Ovary (tissue), 9 donors: ENCODE results near the gene PPARD. TPM values are rescaled to one million over a fixed set of nuclear protein-coding genes. Genes with fewer than 3 reads are reported as not detected.
A peak's percentile ranks its signal among the peaks of the same experiment; 100 is the strongest.

Experiments used
- DNase-seq, 5 donors: peaks; one replicate each; pipeline ENCODE4 v3.0.0-alpha.2; 2019 to 2020
- H3K27ac ChIP-seq, 2 donors: fragments of 200-600 bp; one replicate each; pipeline versions ENCODE4 v1.5.1 to v1.8.0; 2019 to 2022
- H3K27me3 ChIP-seq: fragments of 200-600 bp; one replicate; pipeline ENCODE4 v1.8.0; 2022
- H3K36me3 ChIP-seq: fragments of 200-600 bp; sonication (generic); one replicate; pipeline ENCODE4 v1.5.1; 2019
- H3K4me1 ChIP-seq: one replicate; pipeline ENCODE4 v1.8.1; 2013; ENCODE audit warnings: mild to moderate bottlenecking, moderate library complexity; ENCODE audit not compliant: insufficient read depth
- H3K4me3 ChIP-seq: fragments of 200-600 bp; sonication (generic); one replicate; pipeline ENCODE4 v1.5.1; 2017
- H3K9me3 ChIP-seq, 2 donors: fragments of 200-600 bp in 1 of 2; sonication (generic) in 1 of 2; one replicate each; pipeline versions ENCODE4 v1.5.1 to v1.8.1; 2013 to 2019; ENCODE audit warnings: mild to moderate bottlenecking in 1 of 2, moderate library complexity in 1 of 2
- CTCF ChIP-seq, 3 donors: fragments of 450-650 bp in 2 of 3; fragments of 200-600 bp in 1 of 3; IDR thresholded peaks; one replicate each; pipeline versions ENCODE4 v1.5.1 to v1.8.0; 2016 to 2022; ENCODE audit warnings: antibody characterized with exemption in 3 of 3, mild to moderate bottlenecking in 1 of 3
- EP300 ChIP-seq: sonication (generic); formaldehyde crosslinking; IDR thresholded peaks from one replicate; pipeline ENCODE4 v1.6.1; 2017; ENCODE audit warnings: antibody characterized with exemption
- POLR2A ChIP-seq: fragments of 450-650 bp; IDR thresholded peaks from one replicate; pipeline ENCODE4 v1.6.1; 2017; ENCODE audit warnings: antibody characterized with exemption, mild to moderate bottlenecking, moderate library complexity
- WGBS, 3 donors: extraction: QIAGEN DNeasy Blood & Tissue Kit in 1 of 3; methylation state at CpG; one replicate each; pipeline versions ENCODE4 v1.1.5 to v1.1.7; 2013 to 2017; 5-methylcytosine and 5-hydroxymethylcytosine counted together
- intact Hi-C, 4 donors: fragments of 100-400 bp; cut with DNase I; formaldehyde crosslinking; loops; one replicate each; pipeline versions ENCODE4 v1.11.0 to v1.15.1; 2022 to 2023
- polyA plus RNA-seq, 2 donors: library from polyadenylated mRNA; stranded (reverse); fragments of 200-250 nt in 1 of 2; fragments of 350-450 nt in 1 of 2; fragmentation: Illumina TruSeq in 1 of 2; extraction: RNeasy Lipid Tissue Mini Kit (QIAGEN cat#74804) in 1 of 2; gene quantifications; one replicate each; pipeline ENCODE4 v1.2.3, GENCODE V29; 2013 to 2014
- total RNA-seq, 7 donors: library from RNA; depleted of rRNA in 2 of 7; stranded (reverse); fragments of >200 nt in 2 of 7; fragmentation: NEBNext Ultra II Directional in 3 of 7; extraction: Animal tissue kit (Norgen Biotek cat#: 25700) in 3 of 7; gene quantifications; one replicate each; pipeline versions ENCODE4 v1.1.0 to v1.2.4, GENCODE V29; 2016 to 2023
- donor health status: DM: no; HTN: no; CAD: no; lungs with moderate emphysema.
- donor health status: DM: no; HTN: no; CAD: no.
- donor health status: Bipolar disorder and iron deficiency.
- donor health status: DM: yes; HTN: yes; CAD: no.
- donor health status: DM: no; HTN: no; CAD: no.
- donor health status: DM: yes; HTN: yes; CAD: no.

The PPARD gene
- total and polyA plus RNA-seq, 9 donors = 7.9 to 55.9 (median 25.0) TPM

GRCh38 chr6:35352735-35353134 lies 10.4 kb downstream of the PPARD start:
- WGBS, 3 donors = 95 to 100% (median 99%) methylated on average over 2 of the region's 2 CpGs

DNA sequence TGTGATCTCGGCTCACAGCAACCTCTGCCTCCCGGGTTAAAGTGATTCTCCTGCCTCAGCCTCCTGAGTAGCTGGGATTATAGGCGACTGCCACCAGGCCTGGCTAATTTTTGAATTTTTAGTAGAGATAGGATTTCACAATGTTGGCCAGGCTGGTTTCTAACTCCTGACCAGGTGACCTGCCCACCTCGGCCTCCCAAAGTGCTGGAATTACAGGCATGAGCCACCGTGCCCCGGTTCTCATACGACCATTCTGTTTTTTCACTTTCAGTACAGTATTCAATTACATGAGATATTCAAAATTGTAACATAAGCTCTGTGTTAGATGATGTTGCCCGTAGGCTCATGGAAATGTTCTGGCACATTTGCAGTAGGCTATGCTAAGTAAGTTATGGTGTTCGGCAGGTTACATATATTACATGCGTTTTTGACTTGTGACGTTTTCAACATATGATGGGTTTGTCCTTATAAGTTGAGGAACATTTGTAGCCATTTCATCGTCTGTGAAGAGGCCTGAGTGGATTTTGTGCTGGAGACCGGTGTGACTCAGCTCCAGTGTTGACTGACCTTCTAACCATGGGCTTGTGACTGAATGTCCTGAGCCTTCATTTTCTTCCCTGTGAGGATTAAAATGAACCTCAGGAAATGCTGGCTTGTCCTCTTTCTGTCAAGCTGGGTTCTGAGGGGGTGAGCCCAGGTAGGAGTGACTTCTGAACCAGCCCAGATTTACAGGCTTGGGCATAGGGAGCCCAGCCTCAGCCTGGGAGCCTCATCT lies 12.2 kb downstream of the PPARD start:
- TF ChIP-seq POLR2A (no peak), EP300 (no peak), CTCF (IDR thresholded peaks at IDR 0.05) (no peak)
- Histone ChIP-seq H3K4me3 (no peak overlapping the region), H3K27me3 (no peaks in the 10 kb centered on the region), H3K36me3 (no peaks in the 10 kb centered on the region), H3K27ac (no peak overlapping the region), H3K4me1 (peaks cover 11% of the 10 kb centered on the region), H3K9me3 (no peaks in the 10 kb centered on the region)
- peak in 3 of 5 donors; percentile 1 to 7 (median 5) for DNase-seq
- WGBS, 3 donors = 93 to 96% (median 94%) methylated on average over 13 of the region's 13 CpGs
- intact Hi-C loops = no loop called here

More at GRCh38 chr6:35352735-35353134, 10.4 kb downstream of the PPARD start:
- no peak for DNase-seq
- H3K27ac ChIP-seq = no peak overlapping the region
- intact Hi-C loops = no loop called here
- no peak overlapping the region for H3K4me3 ChIP-seq
- H3K27me3 ChIP-seq = no peaks in the 10 kb centered on the region
- H3K4me1 ChIP-seq = peaks cover 4% of the 10 kb centered on the region
- no peaks in the 10 kb centered on the region for H3K36me3 ChIP-seq
- no peaks in the 10 kb centered on the region for H3K9me3 ChIP-seq
- TF ChIP-seq POLR2A = no peak
- no peak for TF ChIP-seq CTCF (IDR thresholded peaks at IDR 0.05)
- TF ChIP-seq EP300 = no peak

- H3K4me3 ChIP-seq = no peak overlapping the region
- no peak for TF ChIP-seq POLR2A
- no peak for TF ChIP-seq EP300
- TF ChIP-seq CTCF (IDR thresholded peaks at IDR 0.05) = no peak
- no peaks in the 10 kb centered on the region for H3K9me3 ChIP-seq
- 95 to 96% (median 95%) methylated on average over 1 of the region's 1 CpG for WGBS, 3 donors
- H3K27me3 ChIP-seq = no peaks in the 10 kb centered on the region
- no peak overlapping the region for H3K27ac ChIP-seq
- intact Hi-C loops = no loop called here
- DNase-seq = peak in 2 of 5 donors; percentile 1 to 7
- H3K36me3 ChIP-seq = no peaks in the 10 kb centered on the region
- peaks cover 18% of the 10 kb centered on the region for H3K4me1 ChIP-seq
Measured at GRCh38 chr6:35356391-35356790, 14.0 kb downstream of the PPARD start.

GRCh38 chr6:35357677-35358076 lies 15.3 kb downstream of the PPARD start:
- peaks cover 20% of the 10 kb centered on the region for H3K4me1 ChIP-seq

More at GRCh38 chr6:35357677-35358076, 15.3 kb downstream of the PPARD start:
- Histone ChIP-seq H3K27me3 (no peaks in the 10 kb centered on the region), H3K9me3 (no peaks in the 10 kb centered on the region), H3K36me3 (no peaks in the 10 kb centered on the region), H3K27ac (no peak overlapping the region), H3K4me3 (no peak overlapping the region)
- peak in 2 of 5 donors; percentile 20 to 21 for DNase-seq
- TF ChIP-seq CTCF (IDR thresholded peaks at IDR 0.05) (no peak), EP300 (no peak), POLR2A (no peak)
- intact Hi-C loops = no loop called here
- WGBS, 3 donors = 63 to 70% (median 66%) methylated on average over 4 of the region's 4 CpGs
